Measurements from ENCODE around the gene ADAMTSL2. TPM values are rescaled to one million over a fixed set of nuclear protein-coding genes. Genes with fewer than 3 reads are reported as not detected.

Gene ADAMTSL2
- total RNA-seq, 1 donor from 2014 or later: 0.54 TPM

GRCh38 chr9:133523106-133523505, 11.4 kb upstream of the ADAMTSL2 start:
- DNase-seq (ENCODE audit: low read depth): no peak
- Histone ChIP-seq H3K4me3 (ENCODE audit: low read depth, low read length) (no peak overlapping the region), H3K27me3 (ENCODE audit: control insufficient read depth, insufficient read depth, low read length) (peaks cover 64% of the 10 kb centered on the region), H3K36me3 (ENCODE audit: control insufficient read depth, insufficient read depth, low read length) (no peaks in the 10 kb centered on the region)
- TF ChIP-seq CTCF (IDR thresholded peaks at IDR 0.05; ENCODE audit: insufficient read depth, low read length, poor library complexity, severe bottlenecking): no peak

GRCh38 chr9:133524146-133524545, 10.4 kb upstream of the ADAMTSL2 start:
- DNase-seq (ENCODE audit: low read depth): no peak
- Histone ChIP-seq H3K27me3 (ENCODE audit: control insufficient read depth, insufficient read depth, low read length) (peaks cover 67% of the 10 kb centered on the region), H3K4me3 (ENCODE audit: low read depth, low read length) (no peak overlapping the region), H3K36me3 (ENCODE audit: control insufficient read depth, insufficient read depth, low read length) (no peaks in the 10 kb centered on the region)
- TF ChIP-seq CTCF (IDR thresholded peaks at IDR 0.05; ENCODE audit: insufficient read depth, low read length, poor library complexity, severe bottlenecking): no peak

- DNase-seq (ENCODE audit: low read depth): no peak
- TF ChIP-seq CTCF (IDR thresholded peaks at IDR 0.05; ENCODE audit: insufficient read depth, low read length, poor library complexity, severe bottlenecking): no peak
- Histone ChIP-seq H3K27me3 (ENCODE audit: control insufficient read depth, insufficient read depth, low read length) (peaks cover 71% of the 10 kb centered on the region), H3K4me3 (ENCODE audit: low read depth, low read length) (no peak within 1 kb of the TSS), H3K36me3 (ENCODE audit: control insufficient read depth, insufficient read depth, low read length) (no peaks in the 10 kb centered on the region)
Measured at GRCh38 chr9:133524679-133525228, 9.8 kb upstream of the ADAMTSL2 start, which contains the start of gene MYMK. Gene MYMK (minus strand): TSS chr9:133524959. CDS start chr9:133524844, 115 bp downstream.

- peaks cover 76% of the 10 kb centered on the region for H3K27me3 ChIP-seq (ENCODE audit: control insufficient read depth, insufficient read depth, low read length)
- no peak for TF ChIP-seq CTCF (IDR thresholded peaks at IDR 0.05; ENCODE audit: insufficient read depth, low read length, poor library complexity, severe bottlenecking)
- H3K4me3 ChIP-seq (ENCODE audit: low read depth, low read length): no peak overlapping the region
- H3K36me3 ChIP-seq (ENCODE audit: control insufficient read depth, insufficient read depth, low read length): no peaks in the 10 kb centered on the region
- no peak for DNase-seq (ENCODE audit: low read depth)
Measured at GRCh38 chr9:133525677-133526076, 8.8 kb upstream of the ADAMTSL2 start.

- Histone ChIP-seq H3K4me3 (ENCODE audit: low read depth, low read length) (no peak overlapping the region), H3K27me3 (ENCODE audit: control insufficient read depth, insufficient read depth, low read length) (peaks cover 81% of the 10 kb centered on the region), H3K36me3 (ENCODE audit: control insufficient read depth, insufficient read depth, low read length) (no peaks in the 10 kb centered on the region)
- DNase-seq (ENCODE audit: low read depth): no peak
- TF ChIP-seq CTCF (IDR thresholded peaks at IDR 0.05; ENCODE audit: insufficient read depth, low read length, poor library complexity, severe bottlenecking): no peak
Measured at GRCh38 chr9:133526721-133527321, 7.7 kb upstream of the ADAMTSL2 start.

All from kidney epithelial cell (primary cell).